Activated CD8-positive, alpha-beta memory T cell treated with anti-CD3 and anti-CD28 coated beads, Interleukin-2, amount 50 U/mL, for 1 hour (primary cell): Measurements from ENCODE around the gene PLA2G4C.

Source experiments
- DNase-seq: peaks from one replicate; pipeline ENCODE4 v3.0.0-alpha.2; 2020; ENCODE audit errors: extremely low read depth

The PLA2G4C gene, protein sequence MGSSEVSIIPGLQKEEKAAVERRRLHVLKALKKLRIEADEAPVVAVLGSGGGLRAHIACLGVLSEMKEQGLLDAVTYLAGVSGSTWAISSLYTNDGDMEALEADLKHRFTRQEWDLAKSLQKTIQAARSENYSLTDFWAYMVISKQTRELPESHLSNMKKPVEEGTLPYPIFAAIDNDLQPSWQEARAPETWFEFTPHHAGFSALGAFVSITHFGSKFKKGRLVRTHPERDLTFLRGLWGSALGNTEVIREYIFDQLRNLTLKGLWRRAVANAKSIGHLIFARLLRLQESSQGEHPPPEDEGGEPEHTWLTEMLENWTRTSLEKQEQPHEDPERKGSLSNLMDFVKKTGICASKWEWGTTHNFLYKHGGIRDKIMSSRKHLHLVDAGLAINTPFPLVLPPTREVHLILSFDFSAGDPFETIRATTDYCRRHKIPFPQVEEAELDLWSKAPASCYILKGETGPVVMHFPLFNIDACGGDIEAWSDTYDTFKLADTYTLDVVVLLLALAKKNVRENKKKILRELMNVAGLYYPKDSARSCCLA

GRCh38 chr19:48110350-48110966 lies at the start of gene PLA2G4C:
Gene PLA2G4C (minus strand): TSS chr19:48110817. CDS start chr19:48106529, 4,288 bp downstream.
- DNase-seq = peak; percentile 58

DNA sequence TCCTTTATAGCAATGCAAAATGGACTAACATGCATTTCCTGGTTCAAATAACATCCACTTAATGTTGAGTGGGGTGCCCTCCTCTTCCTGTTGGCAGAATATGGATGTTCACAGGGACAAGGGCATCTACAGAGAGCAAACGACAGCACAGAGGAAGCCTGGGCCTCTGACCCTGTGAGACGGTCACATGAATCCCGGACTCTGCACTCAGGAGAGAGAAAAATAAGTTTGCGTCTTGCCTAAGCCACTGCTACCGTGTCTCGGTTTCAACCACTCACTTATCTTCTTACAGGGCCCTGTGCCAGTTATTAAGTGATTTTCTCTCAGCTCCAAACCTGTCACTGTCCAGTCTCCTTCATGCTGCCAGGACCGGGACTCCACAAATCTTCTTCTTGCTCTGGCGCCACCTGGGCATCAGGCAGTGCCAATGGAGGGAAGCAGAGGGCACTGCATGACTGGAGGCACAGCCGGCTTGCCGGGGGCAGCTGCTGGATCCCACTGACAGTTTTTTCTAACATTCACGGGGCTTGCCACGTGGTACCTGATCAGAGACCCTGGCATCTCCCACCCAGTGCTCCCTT lies 47.7 kb upstream of the PLA2G4C start:
- DNase-seq = no peak

DNA sequence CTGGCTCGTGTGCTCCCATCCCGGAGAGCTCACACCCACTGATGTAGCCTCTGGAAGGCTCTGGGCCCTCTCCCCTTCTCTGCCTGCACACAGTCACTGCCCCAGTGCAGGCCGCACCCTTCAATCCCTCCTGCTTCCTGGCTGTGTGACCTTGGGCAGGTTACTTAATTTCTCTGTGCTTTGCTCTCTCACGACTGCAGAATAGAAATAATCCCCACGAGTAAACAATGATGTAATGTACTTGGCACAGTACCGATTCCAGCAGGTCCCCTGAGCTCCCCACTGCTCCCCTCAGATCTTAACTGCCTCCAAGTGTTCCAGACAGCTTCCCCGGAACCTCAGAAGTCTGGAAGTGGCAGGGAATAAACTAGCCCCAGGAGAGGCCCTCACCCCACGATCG lies 43.4 kb upstream of the PLA2G4C start:
- no peak for DNase-seq

GRCh38 chr19:48152551-48152950 lies 41.9 kb upstream of the PLA2G4C start:
- DNase-seq = peak; percentile 19

DNA sequence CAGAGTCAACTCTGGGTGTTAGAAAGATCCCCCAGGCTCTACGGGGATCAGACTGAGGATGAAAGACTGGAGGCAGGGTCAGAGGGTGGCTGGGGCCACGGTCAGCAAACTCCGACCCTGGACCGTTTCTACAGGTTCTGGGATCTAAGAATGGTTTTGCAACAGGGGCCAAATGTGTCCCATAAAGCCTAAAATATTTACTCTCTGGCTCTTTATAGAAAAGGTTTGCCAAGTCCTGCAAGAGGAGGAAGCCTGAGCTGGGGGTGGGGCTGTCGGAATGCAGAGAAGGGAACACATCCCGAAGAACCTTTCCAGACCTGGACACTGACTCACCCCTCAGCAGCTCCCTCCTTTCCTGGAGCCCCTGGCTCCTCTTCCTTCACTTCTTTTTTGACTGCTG lies 38.8 kb upstream of the PLA2G4C start:
- DNase-seq = no peak

GRCh38 chr19:48148576-48148975 lies 38.0 kb upstream of the PLA2G4C start:
- no peak for DNase-seq

DNA sequence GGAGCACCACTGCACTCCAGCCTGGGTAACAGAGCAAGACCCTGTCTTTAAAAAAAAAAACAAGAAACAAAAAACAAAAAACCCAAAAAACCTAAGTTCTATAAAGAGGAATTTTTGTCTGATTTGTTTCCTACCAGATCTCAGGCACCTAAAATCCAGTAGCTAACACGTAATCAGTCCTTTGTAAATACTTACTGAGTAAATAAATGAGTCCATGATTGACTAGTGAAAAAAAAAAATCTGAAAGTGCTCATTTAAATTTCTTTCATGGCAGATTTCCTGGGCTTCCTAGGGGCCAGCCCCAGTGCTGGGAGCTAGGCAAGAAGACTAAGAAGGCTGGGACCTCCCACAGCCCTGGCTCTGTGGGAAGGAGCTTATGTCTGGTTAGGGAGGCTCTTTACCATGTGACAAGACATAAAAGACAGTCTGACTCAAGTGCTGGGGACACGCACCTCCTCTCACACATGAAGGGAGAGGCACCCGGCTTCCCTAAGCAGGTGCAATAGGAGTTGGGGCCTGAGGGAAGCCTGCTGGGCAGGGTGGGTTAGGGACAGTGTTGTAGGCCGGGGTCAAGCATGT lies 37.1 kb upstream of the PLA2G4C start:
- DNase-seq = no peak

- DNase-seq = no peak
Observed at GRCh38 chr19:48139053-48139452, 28.4 kb upstream of the PLA2G4C start.

DNA sequence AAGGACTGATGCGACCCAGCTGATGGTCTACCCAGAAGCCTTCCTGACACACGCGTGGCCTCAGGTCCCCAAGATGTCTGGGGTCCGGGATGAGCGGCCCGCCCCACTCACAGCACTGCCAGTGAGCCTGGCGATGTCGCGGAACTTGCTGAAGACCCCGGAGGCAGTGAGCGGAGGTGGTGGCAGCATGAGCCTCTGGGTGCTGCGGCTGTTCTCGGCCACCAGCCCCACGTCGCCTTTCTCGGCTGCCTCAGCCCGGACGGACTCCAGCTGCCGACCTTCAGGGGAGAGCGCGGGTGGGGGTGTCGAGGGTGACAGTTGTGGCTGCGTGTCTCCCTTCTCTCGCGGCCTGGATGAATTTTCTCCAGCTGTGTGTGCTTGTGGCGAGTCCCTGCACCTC lies 26.8 kb upstream of the PLA2G4C start:
- DNase-seq = no peak

DNA sequence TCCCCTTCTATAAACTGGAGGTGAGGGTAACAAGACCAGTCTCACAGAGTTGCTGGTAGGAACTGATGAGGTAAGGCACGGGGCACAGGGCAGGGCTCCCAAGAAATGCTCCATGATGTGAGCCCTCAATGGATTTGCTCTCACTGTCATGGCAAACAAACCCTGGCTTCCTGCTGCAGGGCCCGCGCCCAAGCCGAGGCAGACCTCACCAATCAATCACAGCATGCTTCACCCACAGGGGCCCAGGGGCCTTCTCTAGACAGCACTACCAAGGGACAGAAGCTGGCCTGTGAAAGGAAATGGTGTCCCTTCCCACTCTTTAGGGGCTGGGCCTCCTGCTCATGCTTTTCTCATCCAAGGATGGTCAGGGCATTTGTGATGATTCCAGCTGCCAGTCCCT lies 25.9 kb upstream of the PLA2G4C start:
- no peak for DNase-seq

DNA sequence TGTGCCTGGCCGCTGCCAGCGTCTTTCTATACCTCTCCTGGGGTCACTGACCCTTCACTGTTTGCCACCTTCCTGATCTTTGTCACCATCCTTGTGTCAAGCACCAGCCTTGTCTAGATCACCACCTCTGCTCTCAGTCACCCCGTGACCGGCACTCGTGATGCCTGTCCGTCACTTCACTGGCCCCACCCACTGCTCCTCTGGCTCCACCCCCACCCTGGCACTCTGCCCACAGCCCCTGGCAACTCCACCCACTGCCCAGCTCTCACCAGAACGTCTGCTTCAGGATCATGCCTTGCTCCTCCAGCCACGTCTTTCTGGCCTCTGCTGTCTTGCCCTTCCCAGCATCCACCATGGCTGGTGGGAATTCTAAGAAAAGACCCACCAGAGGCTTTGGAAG lies 24.8 kb upstream of the PLA2G4C start:
- no peak for DNase-seq

GRCh38 chr19:48133094-48133493 lies 22.5 kb upstream of the PLA2G4C start:
- no peak for DNase-seq

- DNase-seq = no peak
Observed at GRCh38 chr19:48127561-48127960, 16.9 kb upstream of the PLA2G4C start.

- DNase-seq = no peak
Observed at GRCh38 chr19:48123907-48124651, 13.5 kb upstream of the PLA2G4C start.

DNA sequence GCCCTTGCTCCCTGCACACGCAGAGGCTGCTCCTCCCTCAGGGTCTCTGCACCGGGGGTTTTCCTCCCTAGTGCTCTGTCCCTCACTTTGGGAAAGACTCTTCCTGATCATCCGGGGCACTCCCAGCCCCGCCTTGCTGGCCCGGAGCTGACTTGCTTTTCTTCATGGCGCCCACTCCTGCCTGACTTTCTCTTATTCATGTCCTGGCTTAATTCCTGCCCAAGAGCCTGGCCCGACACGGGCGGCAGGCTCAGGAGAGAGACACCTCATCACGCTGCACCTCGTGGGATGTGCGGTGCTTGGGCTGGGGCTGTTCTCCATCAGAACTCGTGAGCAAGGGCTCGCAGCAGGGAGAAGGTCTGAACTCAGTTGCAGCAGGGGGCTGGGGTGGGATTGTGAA lies 11.8 kb upstream of the PLA2G4C start:
- DNase-seq = no peak

GRCh38 chr19:48121909-48122371 lies 11.3 kb upstream of the PLA2G4C start:
- DNase-seq = no peak

GRCh38 chr19:48121066-48121465 lies 10.4 kb upstream of the PLA2G4C start:
- DNase-seq = no peak

DNA sequence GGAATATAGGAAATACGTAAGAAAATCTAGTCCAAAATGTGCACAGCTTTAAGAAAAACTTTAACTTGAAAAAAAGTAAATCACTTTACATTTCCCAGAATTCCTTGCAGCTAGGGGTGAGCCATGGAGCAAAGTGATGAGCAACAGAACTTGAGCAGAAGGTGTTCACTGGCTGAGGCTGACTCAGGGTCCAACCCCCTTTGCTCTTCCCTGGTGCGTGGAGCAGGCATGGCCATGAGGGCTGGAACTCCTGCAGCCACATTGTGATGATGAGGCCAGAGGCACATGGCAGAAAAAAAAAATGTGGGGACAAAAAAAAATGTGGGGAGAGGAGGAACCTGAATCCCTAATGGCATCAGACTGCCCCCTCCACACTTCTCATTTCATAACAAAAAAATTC lies 9.9 kb upstream of the PLA2G4C start:
- DNase-seq = no peak

DNA sequence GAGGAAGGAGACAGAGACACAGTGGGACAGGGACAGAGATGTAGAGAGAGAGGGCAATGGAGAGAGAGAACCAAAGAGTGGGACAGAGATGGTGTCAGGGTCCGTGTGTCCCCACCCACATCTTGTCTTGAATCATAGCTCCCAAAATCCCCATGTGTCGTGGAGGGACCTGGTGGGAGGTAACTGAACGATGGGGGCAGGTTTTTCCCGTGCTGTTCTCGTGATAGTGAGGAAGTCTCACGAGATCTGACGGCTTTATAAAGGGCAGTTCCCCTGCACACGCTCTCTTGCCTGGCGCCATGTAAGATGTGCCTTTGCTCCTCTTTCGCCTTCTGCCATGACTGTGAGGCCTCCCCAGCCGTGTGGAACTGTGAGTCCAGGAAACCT lies 7.5 kb upstream of the PLA2G4C start:
- no peak for DNase-seq

DNA sequence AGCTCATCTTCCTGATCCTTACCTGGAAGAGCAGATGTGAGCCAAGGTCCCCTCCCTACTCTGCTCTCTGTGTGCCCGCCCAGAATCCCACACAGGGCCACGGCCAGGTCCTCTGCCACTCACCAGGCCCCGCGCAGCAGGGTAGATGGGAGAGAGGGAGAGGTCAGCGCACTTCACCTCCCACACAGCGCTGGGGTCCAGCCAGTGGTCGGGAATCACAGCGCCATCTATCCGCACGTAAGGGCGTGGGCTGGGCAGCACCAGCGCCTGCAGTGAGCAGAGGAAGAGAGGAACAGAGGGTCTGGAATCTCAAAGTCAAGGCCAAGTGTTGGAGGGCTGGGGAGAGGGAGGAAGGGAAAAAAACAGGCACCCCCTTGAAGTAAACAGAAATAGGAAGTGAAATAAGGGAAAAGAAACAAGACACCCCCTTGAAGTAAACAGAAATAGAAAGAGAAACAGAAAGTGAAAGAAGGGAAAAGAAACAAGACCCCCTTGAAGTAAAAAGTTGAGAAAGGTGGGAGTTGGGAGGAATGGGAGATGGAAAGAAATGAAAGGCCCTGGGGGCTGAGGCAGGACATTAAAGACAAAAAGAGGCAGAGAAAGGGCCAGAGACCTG lies 7.0 kb upstream of the PLA2G4C start:
- DNase-seq = no peak
